K562 (cell line): ENCODE measurements around the gene CEBPZ. TPM values are rescaled to one million over a fixed set of nuclear protein-coding genes. Genes with fewer than 3 reads are reported as not detected.
A peak's percentile ranks its signal among the peaks of the same experiment; 100 is the strongest.

Experiments
- ARID1B ChIP-seq: fragments of 450-650 bp; IDR thresholded peaks from 2 replicates; pipeline ENCODE4 v1.6.1; 2016; ENCODE audit warnings: antibody characterized with exemption, mild to moderate bottlenecking, inconsistent platforms
- DPF2 ChIP-seq: fragments of 450-650 bp; IDR thresholded peaks from 2 replicates; pipeline ENCODE4 v1.6.1; 2016
- E2F4 ChIP-seq: sonication (generic); formaldehyde crosslinking; IDR thresholded peaks from 2 replicates; pipeline ENCODE4 v1.8.0; 2022; ENCODE audit warnings: mild to moderate bottlenecking, low read depth, missing genetic modification reagents
- EHMT2 ChIP-seq: fragments of 450-650 bp; IDR thresholded peaks from 2 replicates; pipeline ENCODE4 v1.6.1; 2018; ENCODE audit warnings: antibody characterized with exemption
- ELF1 ChIP-seq: fragments of 200-800 bp; sonication (Bioruptor generic); IDR thresholded peaks from 2 replicates; pipeline ENCODE4 v1.6.1; 2016; ENCODE audit warnings: missing genetic modification characterization, missing compliant biosample characterization
- ETV1 ChIP-seq: fragments of 450-650 bp; conservative IDR thresholded peaks from 2 replicates; pipeline ENCODE4 v1.6.1; 2016; ENCODE audit warnings: missing genetic modification characterization, control low read depth, low read depth, missing compliant biosample characterization
- FOXP1 ChIP-seq: sonication (generic); formaldehyde crosslinking; IDR thresholded peaks from 2 replicates; pipeline ENCODE4 v1.8.0; 2022; ENCODE audit warnings: mild to moderate bottlenecking, missing genetic modification reagents
- GTF2F1 ChIP-seq: IDR thresholded peaks from 2 replicates; pipeline ENCODE4 v1.6.1; 2011; ENCODE audit warnings: low read depth, low read length, improper control_type of control experiment
- NFRKB ChIP-seq: fragments of 450-650 bp; IDR thresholded peaks from 2 replicates; pipeline ENCODE4 v1.6.1; 2016; ENCODE audit warnings: low read depth
- PRPF4 ChIP-seq: fragments of 200-400 bp; formaldehyde crosslinking; IDR thresholded peaks from one replicate; pipeline ENCODE4 v1.6.1; 2017; ENCODE audit warnings: low read length, low read depth, mild to moderate bottlenecking; ENCODE audit not compliant: insufficient read depth, poor library complexity, severe bottlenecking
- RB1 ChIP-seq: fragments of 450-650 bp; IDR thresholded peaks from 2 replicates; pipeline ENCODE4 v1.6.1; 2017; ENCODE audit warnings: low read depth, mild to moderate bottlenecking
- RUNX1 ChIP-seq: sonication (generic); IDR thresholded peaks from 2 replicates; pipeline ENCODE4 v1.6.1; 2016; ENCODE audit warnings: antibody characterized with exemption, low read depth
- SOX6 ChIP-seq: fragments of 450-650 bp; IDR thresholded peaks from 2 replicates; pipeline ENCODE4 v1.6.1; 2014; ENCODE audit warnings: mild to moderate bottlenecking
- SRF ChIP-seq, 2 experiments: fragments of 250-450, 450-650 bp in 1 of 2; sonication (Bioruptor Pico) in 1 of 2; sonication (generic) in 1 of 2; formaldehyde crosslinking; IDR thresholded peaks; 2 replicates each; pipeline versions ENCODE4 v1.5.0 to v1.5.1; 2020 to 2022; ENCODE audit warnings: mild to moderate bottlenecking in 1 of 2, missing genetic modification reagents in 1 of 2
- ZFX ChIP-seq: sonication (generic); formaldehyde crosslinking; IDR thresholded peaks from 2 replicates; pipeline ENCODE4 v1.8.0; 2022; ENCODE audit warnings: mild to moderate bottlenecking, missing genetic modification reagents, moderate library complexity
- ZNF511 ChIP-seq: sonication (generic); formaldehyde crosslinking; IDR thresholded peaks from 2 replicates; pipeline ENCODE4 v1.8.0; 2022; ENCODE audit warnings: mild to moderate bottlenecking, missing genetic modification reagents
- ZNF830 ChIP-seq: fragments of 250-450 bp; sonication (Bioruptor Pico); IDR thresholded peaks from 2 replicates; pipeline ENCODE4 v1.5.0; 2021; ENCODE audit warnings: mild to moderate bottlenecking
- polyA plus RNA-seq, 8 experiments: library from polyadenylated mRNA; depleted of rRNA in 4 of 8; stranded (reverse) in 5 of 8; unstranded in 3 of 8; fragments of >200 nt; fragmentation: Nextera tagmentation in 2 of 8; fragmentation: Illumina TruSeq in 1 of 8; extraction: Ambion mirVana in 2 of 8; extraction: Trizol in 1 of 8; gene quantifications; 2 replicates each; pipeline versions ENCODE4 v1.2.1 to v1.2.3, GENCODE V29; 2011 to 2014; ENCODE audit warnings: inconsistent platforms in 1 of 8, missing spikeins in 1 of 8
- total RNA-seq, 7 experiments: library from RNA; depleted of rRNA in 6 of 7; stranded (reverse); fragments of >200 nt in 6 of 7; fragmentation: Illumina TruSeq in 2 of 7; extraction: Trizol in 2 of 7; gene quantifications; 2 replicates each; pipeline versions ENCODE4 v1.2.1 to v1.2.3, GENCODE V29; 2011 to 2021; ENCODE audit warnings: low replicate concordance in 1 of 7
- TF ChIP-seq, protein P1 (sequence below), 2 experiments: IDR thresholded peaks; 2 replicates each; pipeline ENCODE4 v1.6.1; 2011; ENCODE audit warnings: borderline replicate concordance in 1 of 2, control low read depth in 1 of 2, low read depth in 1 of 2, low read length in 1 of 2, mild to moderate bottlenecking in 1 of 2, mixed read lengths in 1 of 2, moderate library complexity in 1 of 2; ENCODE audit not compliant: insufficient read depth in 1 of 2, insufficient read length in 1 of 2, poor library complexity in 1 of 2, severe bottlenecking in 1 of 2; ENCODE audit errors: extremely low read depth in 1 of 2
- TF ChIP-seq, protein P2 (sequence below): fragments of 450-650 bp; IDR thresholded peaks from 2 replicates; pipeline ENCODE4 v1.7.1; 2018; ENCODE audit warnings: mild to moderate bottlenecking, low read depth; ENCODE audit not compliant: partially characterized antibody
- TF ChIP-seq, protein P3 (sequence below): fragments of 250-450 bp; sonication (Bioruptor Pico); IDR thresholded peaks from 2 replicates; pipeline ENCODE4 v1.5.0; 2020; ENCODE audit warnings: mild to moderate bottlenecking

The CEBPZ gene
- total and polyA plus RNA-seq, 9 of the 15 experiments (the other 6 are each of a cell fraction or from before 2014, with no cell fraction given), result 49.7 to 160 (median 82.8) TPM

GRCh38 chr2:37231241-37232130 is at the start of gene CEBPZ, which contains the start of gene NDUFAF7 (continued):
- TF ChIP-seq ZNF511 (CRISPR knock-in tag), result peak; percentile 23; the same call in 1 of the 2 replicates
- TF ChIP-seq FOXP1, result peak; percentile 66; the same call in 1 of the 2 replicates
- TF ChIP-seq, protein P1, sequence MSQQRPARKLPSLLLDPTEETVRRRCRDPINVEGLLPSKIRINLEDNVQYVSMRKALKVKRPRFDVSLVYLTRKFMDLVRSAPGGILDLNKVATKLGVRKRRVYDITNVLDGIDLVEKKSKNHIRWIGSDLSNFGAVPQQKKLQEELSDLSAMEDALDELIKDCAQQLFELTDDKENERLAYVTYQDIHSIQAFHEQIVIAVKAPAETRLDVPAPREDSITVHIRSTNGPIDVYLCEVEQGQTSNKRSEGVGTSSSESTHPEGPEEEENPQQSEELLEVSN (IDR thresholded peaks at IDR 0.05; ENCODE audit: borderline replicate concordance in 1 of 2, extremely low read depth in 1 of 2, insufficient read depth in 1 of 2, insufficient read length in 1 of 2, low read depth in 1 of 2, low read length in 1 of 2, poor library complexity in 1 of 2, severe bottlenecking in 1 of 2), result peak; percentile 39 to 58
- TF ChIP-seq PRPF4, result no peak
- TF ChIP-seq E2F4 (CRISPR knock-in tag), result no peak
- TF ChIP-seq ELF1, result peak; percentile 90
- TF ChIP-seq, protein P2, sequence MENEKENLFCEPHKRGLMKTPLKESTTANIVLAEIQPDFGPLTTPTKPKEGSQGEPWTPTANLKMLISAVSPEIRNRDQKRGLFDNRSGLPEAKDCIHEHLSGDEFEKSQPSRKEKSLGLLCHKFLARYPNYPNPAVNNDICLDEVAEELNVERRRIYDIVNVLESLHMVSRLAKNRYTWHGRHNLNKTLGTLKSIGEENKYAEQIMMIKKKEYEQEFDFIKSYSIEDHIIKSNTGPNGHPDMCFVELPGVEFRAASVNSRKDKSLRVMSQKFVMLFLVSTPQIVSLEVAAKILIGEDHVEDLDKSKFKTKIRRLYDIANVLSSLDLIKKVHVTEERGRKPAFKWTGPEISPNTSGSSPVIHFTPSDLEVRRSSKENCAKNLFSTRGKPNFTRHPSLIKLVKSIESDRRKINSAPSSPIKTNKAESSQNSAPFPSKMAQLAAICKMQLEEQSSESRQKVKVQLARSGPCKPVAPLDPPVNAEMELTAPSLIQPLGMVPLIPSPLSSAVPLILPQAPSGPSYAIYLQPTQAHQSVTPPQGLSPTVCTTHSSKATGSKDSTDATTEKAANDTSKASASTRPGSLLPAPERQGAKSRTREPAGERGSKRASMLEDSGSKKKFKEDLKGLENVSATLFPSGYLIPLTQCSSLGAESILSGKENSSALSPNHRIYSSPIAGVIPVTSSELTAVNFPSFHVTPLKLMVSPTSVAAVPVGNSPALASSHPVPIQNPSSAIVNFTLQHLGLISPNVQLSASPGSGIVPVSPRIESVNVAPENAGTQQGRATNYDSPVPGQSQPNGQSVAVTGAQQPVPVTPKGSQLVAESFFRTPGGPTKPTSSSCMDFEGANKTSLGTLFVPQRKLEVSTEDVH, result peak; percentile 87
- TF ChIP-seq ZNF830, result 0 out of 2 replicates have a peak, but pooled peaks have one; percentile 27
- TF ChIP-seq, protein P3, sequence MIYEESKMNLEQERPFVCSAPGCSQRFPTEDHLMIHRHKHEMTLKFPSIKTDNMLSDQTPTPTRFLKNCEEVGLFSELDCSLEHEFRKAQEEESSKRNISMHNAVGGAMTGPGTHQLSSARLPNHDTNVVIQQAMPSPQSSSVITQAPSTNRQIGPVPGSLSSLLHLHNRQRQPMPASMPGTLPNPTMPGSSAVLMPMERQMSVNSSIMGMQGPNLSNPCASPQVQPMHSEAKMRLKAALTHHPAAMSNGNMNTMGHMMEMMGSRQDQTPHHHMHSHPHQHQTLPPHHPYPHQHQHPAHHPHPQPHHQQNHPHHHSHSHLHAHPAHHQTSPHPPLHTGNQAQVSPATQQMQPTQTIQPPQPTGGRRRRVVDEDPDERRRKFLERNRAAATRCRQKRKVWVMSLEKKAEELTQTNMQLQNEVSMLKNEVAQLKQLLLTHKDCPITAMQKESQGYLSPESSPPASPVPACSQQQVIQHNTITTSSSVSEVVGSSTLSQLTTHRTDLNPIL (CRISPR knock-in tag), result no peak
- TF ChIP-seq NFRKB, result peak; percentile 88
- TF ChIP-seq RB1, result peak; percentile 53; the same call in 1 of the 2 replicates
- TF ChIP-seq ARID1B, result 0 out of 2 replicates have a peak, but pooled peaks have one; percentile 5
- peak; percentile 67; the same call in 1 of the 2 replicates for TF ChIP-seq EHMT2
- TF ChIP-seq GTF2F1, result peak; percentile 78
- TF ChIP-seq RUNX1, result 0 out of 2 replicates have a peak, but pooled peaks have one; percentile 41
- TF ChIP-seq SOX6, result peak; percentile 31; the same call in 1 of the 2 replicates
- TF ChIP-seq ETV1, result peak; percentile 79
- TF ChIP-seq SRF (CRISPR knock-in tag; IDR thresholded peaks at IDR 0.05), result 0 out of 4 replicates have a peak, but pooled peaks of 1 of the 2 experiments have one; percentile 12
- TF ChIP-seq ZFX, result peak; percentile 73
- TF ChIP-seq DPF2, result no peak
